GM19395 (cell line): Measurements from ENCODE around the gene RMND5A.

Experiments used
- ATAC-seq: cut with Tn5 transposase; IDR thresholded peaks from one replicate; pipeline ENCODE4 v1.9.1; 2021; ENCODE audit warnings: mild to moderate bottlenecking, moderate library complexity; ENCODE audit not compliant: unreplicated experiment

The RMND5A gene

GRCh38 chr2:86790676-86791572 is 70.8 kb downstream of the RMND5A start, which contains the start of gene CD8A:
TSS of gene CD8A (minus strand) at chr2:86790913. CDS start at chr2:86790825, 88 bp downstream.
- ATAC-seq = no peak

DNA sequence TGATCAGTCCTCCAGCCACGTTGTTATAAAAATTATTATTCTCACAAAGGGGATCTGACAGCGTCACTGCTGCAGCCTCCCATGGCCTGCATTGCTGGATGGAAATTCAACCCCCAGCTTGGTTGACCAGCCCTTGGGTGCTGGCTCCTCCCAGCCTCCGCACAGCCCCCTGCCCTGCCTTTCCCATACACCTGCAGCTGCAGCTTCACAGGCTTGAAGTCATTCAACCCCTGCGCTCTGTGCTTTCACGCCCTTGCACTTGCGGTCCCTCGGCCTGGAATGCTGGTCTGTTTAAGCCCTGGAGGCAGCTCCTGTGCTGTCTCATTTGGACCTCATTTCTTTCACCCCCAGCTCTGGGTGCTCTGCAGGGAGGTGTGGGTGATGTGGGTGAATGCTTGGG is 71.5 kb downstream of the RMND5A start:
- no peak for ATAC-seq

DNA sequence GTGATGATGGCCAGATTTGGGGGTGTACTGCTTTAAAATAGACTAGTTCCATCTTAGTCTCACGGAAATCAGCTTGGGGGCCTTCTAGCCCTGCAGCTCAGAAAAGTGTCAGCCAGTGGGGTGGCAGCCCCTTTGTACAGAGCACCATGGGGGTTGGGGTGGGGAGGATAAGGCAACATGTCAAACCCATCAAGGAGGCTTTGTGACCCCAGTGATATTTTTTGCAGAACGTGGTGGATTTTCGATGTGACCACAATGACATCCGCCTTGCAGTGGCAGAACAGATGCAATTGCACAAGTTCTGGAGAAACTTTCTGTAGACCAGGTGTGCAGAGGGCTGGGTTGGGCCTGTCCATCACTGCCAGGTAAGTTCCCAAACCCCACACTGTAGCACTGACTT is 73.7 kb downstream of the RMND5A start:
- ATAC-seq = no peak

GRCh38 chr2:86794861-86795260 is 74.8 kb downstream of the RMND5A start:
- ATAC-seq = no peak

GRCh38 chr2:86800856-86801567 is 80.9 kb downstream of the RMND5A start:
- no peak for ATAC-seq

DNA sequence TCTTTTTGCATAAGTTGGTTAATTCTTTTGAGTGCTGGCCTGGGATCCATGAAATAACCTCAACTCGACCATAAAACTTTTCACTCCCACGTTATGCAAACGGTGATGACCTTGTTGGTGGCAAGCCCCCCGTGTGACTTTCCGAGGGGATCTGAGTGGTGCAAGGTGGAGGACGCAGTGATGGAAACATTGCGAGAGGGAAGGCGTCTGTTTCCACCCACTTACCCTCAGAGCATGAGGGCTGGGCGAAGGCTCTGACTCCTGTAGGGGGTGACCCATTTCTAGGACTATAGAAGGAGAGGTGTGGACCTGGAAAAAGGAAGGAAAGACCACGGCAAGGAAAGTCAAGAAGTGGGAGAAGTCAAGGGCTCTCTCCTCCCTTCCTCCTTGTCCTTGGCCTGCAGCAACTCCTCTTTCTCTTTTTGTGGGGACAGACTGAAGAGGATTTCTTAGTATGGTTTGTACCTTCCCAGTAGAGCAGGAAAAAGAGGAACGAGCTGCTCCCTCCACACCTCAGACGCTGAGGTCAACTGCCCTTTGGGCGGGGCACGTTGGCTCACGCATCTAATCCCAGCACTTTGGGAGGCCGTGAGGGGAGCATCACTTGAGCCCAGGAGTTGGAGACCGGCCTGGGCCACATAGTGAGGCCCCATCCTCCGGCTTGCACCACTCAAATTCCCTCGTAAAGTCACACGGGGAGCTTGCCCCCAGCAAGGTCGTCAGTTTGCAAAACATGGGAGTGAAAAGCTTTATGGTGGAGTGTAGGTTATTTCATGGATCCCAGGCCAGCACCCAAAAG is 86.2 kb downstream of the RMND5A start:
- ATAC-seq = no peak

DNA sequence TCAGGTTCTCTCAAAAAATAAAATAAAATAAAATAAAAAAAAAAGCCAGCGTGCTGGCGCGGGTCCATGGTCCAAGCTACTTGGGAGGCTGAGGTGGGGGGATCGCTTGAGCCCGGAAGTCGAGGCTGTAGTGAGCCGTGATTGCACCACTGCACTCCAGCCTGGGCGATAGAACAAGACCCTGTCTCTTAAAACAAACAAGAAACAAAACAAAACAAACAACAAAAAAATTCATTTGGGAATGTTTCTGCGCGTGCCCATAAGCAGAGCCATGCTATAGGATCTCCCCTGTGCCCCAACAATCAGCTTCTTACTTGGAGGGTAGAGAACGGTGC is 87.0 kb downstream of the RMND5A start:
- no peak for ATAC-seq

DNA sequence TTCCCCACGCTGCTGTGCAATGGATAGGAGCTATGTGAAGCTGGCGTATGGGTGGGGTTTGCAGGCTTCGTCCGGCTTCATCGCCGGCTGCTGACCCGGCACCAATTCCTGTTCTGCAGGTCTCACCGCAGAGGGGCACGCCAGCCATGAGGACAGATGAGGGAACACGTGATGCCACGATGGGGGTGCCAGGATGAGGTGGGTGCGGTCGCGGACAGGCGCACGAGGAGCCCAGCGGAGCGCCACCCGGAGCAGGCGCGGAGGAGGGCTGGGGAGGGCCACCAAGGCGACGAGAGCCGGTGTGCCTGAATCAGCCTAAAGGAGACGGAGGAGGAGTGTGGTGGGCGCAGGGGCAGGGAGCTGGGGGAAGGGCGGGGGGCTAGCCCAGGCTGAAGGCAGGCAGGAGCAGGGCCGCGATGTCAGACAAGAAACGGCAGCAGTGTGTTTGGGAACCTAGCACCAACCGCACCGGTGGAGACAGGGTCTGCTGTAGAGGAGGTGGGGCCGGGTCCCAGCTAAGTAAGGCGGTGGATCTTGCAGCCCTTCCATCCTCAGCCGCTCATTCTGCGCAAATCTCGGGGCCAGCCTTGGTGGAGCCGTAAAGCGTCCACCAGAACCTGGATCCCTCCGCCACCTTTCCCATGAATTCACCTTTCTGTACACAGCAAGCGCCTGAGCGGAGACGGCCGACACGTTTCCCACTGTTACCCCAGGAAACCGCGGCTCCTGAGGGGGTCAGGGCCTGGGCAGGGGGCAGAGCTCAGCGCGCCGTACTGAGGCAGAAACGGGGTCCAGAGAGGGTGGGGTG is 87.6 kb downstream of the RMND5A start:
- peak; percentile 44 for ATAC-seq

DNA sequence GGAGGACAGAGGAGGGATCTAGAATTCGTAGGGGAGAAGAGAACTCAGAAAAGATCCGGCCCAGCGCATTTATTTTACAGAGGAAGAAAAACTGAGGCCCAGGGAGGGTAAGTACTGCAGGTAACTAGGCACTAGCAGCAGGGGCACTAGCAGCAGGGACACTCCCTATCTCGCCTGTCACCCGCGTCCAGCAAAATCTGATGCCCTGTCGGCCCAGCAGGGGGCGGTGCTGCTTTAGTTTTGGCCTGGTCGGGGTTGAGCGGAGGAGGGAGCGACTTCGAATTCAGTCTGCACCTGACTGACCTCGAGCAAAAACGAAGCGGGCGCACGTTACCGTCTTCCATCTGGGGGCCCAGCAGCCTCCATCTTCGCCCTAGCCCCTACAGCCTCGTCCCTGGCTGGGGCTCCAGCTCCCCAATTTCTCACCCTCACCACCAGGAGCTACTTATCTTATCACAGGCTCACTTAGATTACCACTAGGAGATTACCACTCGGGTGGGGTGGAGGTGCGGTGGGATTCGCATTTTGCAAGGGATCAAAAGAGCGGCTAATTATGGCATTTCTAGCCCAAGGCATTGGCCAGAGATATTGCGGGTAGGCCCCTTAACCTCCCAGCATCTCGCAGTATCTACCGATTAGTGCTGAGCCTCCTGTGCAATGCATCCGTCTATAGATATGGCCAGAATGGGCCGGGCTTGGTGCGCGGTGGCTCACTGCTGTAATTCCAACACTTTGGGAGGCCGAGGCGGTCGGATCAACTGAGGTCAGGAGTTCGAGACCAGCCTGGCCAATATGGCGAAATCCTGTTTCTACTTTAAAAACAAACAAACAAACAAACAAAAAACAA is 88.4 kb downstream of the RMND5A start:
- ATAC-seq = peak; percentile 97

DNA sequence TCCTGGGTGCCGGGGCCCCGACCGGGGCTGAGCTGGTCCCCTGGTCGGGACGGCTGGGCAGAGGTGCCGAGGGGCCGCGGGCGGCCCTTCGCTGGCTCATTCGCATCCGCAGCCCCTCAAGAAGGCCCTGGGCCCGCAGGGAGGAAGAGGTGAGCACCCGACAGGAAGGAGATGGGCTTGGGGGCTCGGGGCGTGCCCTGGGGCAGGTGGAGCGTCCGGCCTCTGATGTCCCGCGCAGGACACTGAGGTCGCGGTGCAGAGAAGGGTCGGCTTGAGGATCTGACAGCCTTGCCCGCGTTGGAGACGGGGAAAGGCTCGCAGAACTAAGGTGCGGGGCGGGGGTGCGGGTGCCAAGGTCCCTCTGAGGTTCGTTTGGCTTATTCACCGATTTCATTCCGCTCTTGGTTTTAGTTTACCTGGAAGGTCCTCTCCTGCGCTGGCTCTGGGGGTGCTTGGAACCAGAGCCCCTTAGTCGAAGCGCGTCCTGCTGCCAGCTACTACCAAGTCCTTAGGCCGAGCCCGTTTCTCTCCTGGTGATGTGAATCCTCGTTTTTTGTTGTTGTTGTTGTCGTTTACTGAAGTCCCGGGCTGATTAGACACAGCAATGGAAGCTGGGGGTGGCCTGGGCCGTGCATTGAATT is 89.5 kb downstream of the RMND5A start:
- no peak for ATAC-seq

- no peak for ATAC-seq
These were observed 95.5 kb downstream of the RMND5A start for GRCh38 chr2:86815611-86816010.

DNA sequence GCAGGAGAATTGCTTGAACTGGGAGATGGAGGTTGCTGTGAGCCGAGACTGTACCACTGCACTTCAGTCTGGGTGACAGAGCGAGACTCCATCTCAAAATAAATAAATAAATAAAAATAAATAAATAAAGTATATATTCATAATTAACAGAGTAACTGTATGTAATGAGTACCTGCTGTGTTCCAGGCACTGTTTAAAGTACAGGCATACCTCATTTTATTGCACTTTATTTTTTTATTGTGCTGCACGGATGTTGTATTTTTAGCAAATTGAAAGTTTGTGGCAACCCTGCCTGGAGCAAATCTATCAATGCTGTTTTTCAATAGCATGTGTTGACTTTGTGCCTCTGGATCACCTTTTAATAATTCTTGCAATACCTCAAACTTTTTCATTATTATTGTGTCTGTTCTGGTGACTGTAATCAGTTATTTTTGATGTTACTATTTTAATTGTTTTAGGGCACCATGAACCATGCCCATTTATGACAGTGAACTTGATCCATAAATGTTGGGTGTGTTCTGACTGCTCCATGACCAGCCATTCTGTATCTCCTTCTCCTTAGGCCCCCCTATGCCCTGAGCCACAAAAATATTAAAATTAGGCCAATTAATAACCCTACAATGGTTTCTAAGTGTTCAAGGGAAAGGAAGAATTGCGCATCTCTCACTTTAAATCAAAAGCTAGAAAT is 98.2 kb downstream of the RMND5A start:
- no peak for ATAC-seq

DNA sequence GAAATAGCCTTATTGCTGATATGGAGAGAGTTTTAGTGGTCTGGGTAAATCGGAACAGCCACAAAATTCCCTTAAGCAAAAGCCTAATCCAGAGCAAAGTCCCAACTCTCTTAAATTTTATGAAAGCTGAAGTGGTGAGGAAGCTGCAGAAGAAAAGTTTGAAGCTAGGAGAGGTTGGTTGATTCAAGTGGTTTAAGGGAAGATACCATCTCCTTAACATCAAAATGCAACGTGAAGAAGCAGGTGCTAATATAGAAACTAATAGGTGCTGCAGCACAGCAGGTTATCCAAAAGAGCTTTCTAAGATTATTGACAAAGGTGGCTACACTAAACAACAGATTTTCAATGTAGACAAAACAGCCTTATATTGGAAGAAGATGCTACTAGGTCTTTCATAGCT is 98.9 kb downstream of the RMND5A start:
- no peak for ATAC-seq

- no peak for ATAC-seq
These were observed 101.2 kb downstream of the RMND5A start for GRCh38 chr2:86821306-86821705.

DNA sequence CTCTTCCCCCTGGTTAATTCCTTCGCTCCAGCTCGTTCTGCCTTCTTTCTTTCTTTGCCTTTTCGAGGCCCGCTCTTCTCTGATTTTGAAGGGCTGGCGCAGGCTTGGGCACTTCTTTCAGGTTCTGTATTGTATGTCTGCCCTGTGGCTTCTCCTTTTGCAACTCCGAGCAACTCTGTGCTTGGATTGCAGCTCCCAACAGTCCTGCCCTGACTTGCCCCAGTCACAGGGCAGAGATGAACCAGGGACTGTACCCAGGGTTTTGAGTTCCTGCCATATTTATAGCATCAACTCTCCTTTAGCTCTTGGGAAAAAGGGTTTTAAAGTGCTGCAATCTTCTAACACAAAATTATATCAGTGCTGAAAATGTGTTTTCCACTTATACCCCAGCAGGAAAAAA is 101.8 kb downstream of the RMND5A start:
- ATAC-seq = no peak

- no peak for ATAC-seq
These were observed 102.7 kb downstream of the RMND5A start for GRCh38 chr2:86822668-86823345.

DNA sequence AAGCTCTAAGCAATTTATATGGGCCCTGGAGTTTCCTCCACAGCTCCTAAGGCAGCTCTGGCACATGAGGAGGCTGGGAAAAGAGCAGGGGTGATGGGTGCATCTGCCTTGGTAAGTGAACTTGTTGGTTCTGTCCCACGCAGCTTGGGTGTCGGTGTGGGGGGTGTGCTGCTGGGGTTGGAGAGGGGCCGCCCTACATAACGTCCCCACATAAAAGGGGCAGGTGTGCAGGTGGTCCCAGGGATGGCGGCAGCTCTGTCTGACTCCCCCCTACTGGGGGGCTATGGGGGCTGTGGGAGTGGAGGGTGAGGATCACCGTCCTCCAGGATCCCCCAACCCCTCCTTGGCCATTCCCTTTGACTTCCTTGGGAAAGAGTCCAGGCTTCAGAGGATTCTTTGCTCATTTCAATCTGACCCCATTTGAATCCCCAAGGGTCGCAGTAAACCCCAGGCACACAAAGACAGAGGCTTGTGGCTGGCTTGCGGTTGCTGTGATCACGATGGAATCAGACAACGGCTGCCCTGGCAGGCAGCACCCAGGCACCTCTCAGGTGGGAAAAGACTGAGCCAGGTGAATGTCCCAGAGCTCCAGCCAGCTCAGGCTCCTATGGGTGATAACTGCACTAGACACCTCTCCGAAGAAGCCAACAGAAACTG is 105.1 kb downstream of the RMND5A start:
- ATAC-seq = no peak
